Measurements from ENCODE around the gene PREX1.
A peak's percentile ranks its signal among the peaks of the same experiment; 100 is the strongest.

PREX1 gene

DNA sequence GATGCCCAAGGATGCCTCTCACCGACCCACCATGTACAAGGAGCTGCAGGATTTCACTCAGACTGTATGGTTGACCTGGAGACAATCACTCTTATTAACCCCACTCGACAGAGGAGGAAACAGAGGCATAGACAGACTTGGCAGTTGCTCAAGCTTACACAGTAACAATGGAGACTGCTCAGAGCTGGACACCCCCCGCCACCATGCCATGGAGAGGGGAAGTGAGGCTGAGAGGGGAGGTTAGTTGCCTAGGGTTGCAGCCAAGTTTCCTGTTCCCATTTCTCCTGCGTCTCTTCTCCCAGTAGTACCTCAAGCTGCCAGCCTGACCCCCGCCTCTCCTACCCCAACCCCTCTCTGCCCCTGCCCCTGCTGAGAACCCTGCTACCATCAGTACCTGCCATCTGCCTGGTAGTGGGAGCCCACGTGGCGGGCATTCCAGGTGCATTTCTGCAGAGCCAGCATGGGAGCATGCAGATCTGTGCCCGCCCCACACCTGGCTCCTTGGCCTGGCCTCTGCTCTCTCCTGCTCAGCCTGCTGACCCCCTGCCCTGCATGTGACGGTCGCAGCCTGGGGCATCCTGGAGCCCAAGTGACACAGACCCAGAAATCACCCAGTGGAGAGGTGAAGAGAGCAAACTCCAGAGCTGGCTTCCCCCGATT lies 157.7 kb downstream of the PREX1 start:
- no peak for DNase-seq (ENCODE audit: low read depth)
- no peak overlapping the region for H3K4me3 ChIP-seq (replicated peaks; ENCODE audit: low read depth, low read length)
- TF ChIP-seq, protein P1, sequence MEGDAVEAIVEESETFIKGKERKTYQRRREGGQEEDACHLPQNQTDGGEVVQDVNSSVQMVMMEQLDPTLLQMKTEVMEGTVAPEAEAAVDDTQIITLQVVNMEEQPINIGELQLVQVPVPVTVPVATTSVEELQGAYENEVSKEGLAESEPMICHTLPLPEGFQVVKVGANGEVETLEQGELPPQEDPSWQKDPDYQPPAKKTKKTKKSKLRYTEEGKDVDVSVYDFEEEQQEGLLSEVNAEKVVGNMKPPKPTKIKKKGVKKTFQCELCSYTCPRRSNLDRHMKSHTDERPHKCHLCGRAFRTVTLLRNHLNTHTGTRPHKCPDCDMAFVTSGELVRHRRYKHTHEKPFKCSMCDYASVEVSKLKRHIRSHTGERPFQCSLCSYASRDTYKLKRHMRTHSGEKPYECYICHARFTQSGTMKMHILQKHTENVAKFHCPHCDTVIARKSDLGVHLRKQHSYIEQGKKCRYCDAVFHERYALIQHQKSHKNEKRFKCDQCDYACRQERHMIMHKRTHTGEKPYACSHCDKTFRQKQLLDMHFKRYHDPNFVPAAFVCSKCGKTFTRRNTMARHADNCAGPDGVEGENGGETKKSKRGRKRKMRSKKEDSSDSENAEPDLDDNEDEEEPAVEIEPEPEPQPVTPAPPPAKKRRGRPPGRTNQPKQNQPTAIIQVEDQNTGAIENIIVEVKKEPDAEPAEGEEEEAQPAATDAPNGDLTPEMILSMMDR (IDR thresholded peaks at IDR 0.05; ENCODE audit: low read length, missing control alignments): no peak

GRCh38 chr20:48668451-48668946 lies 159.3 kb downstream of the PREX1 start:
- no peak overlapping the region for H3K4me3 ChIP-seq (replicated peaks; ENCODE audit: low read depth, low read length)
- TF ChIP-seq, protein P1 (IDR thresholded peaks at IDR 0.05; ENCODE audit: low read length, missing control alignments): no peak
- peak; percentile 71 for DNase-seq (ENCODE audit: low read depth)

DNA sequence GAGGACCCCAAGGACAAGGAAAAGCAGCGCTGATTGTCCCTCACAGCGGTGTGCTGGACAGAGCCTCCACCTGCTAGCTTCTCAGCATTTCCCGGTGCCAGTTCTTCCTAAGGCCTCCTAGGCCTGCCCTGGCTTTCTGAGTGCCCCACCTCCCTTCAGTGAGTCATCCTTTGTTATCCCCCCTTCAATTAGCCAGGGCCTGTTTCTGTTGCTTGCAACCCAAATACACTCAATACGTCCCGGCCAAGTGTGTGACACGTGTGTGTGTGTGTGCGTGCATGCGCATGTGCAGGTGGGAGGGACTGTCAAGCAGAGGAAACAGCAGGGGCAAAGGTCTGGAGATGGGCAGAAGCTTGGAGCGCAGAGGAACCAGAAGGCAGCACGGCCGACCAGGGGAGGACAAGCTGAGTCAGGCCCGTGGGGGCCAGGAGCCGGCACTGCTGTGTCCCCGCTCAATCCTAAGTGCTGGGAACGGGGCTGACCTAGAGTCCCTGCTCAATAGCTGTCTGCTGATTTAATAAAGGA lies 159.8 kb downstream of the PREX1 start:
- DNase-seq (ENCODE audit: low read depth): peak; percentile 67
- no peak overlapping the region for H3K4me3 ChIP-seq (replicated peaks; ENCODE audit: low read depth, low read length)
- TF ChIP-seq, protein P1 (IDR thresholded peaks at IDR 0.05; ENCODE audit: low read length, missing control alignments): no peak

- TF ChIP-seq, protein P1 (IDR thresholded peaks at IDR 0.05; ENCODE audit: low read length, missing control alignments): no peak
- DNase-seq (ENCODE audit: low read depth): no peak
- H3K4me3 ChIP-seq (replicated peaks; ENCODE audit: low read depth, low read length): no peak overlapping the region
These were observed 160.3 kb downstream of the PREX1 start for GRCh38 chr20:48667481-48667880.

GRCh38 chr20:48665785-48666184 lies 162.0 kb downstream of the PREX1 start:
- TF ChIP-seq, protein P1 (IDR thresholded peaks at IDR 0.05; ENCODE audit: low read length, missing control alignments): no peak
- H3K4me3 ChIP-seq (replicated peaks; ENCODE audit: low read depth, low read length): no peak overlapping the region
- no peak for DNase-seq (ENCODE audit: low read depth)

DNA sequence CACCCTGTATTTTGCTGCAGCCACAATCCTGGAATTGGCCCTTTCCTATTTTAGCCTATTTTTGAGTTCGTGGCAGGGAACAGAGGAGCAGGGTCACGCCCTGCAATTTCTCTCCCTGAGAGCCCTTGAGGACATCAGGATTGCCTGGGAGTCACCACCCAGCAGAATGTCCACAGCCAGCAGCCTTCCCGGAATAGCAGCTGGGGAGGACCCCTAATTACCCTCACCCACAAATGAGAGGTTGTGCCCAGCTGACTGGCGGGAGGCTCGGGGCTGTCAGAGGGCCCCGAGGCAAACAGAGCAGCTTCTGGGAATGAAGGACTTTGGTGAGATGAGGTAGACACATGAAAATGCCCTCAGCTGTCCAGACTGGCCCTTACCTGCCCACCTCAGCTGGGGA lies 165.1 kb downstream of the PREX1 start:
- DNase-seq (ENCODE audit: low read depth): no peak
- TF ChIP-seq, protein P1 (IDR thresholded peaks at IDR 0.05; ENCODE audit: low read length, missing control alignments): no peak
- no peak overlapping the region for H3K4me3 ChIP-seq (replicated peaks; ENCODE audit: low read depth, low read length)
